PC-9 (cell line): ENCODE data around the gene OR10H4.

Experiments
- CTCF ChIP-seq: fragments of 200-600 bp; sonication (generic); conservative IDR thresholded peaks from 2 replicates; pipeline ENCODE4 v1.6.1; 2017; ENCODE audit warnings: mixed run types, antibody characterized with exemption, mild to moderate bottlenecking, moderate library complexity
- EZH2 ChIP-seq: fragments of 200-600 bp; sonication (generic); IDR thresholded peaks from 2 replicates; pipeline ENCODE4 v1.8.0; 2017; ENCODE audit warnings: antibody characterized with exemption, low read depth

- TF ChIP-seq CTCF, result no peak
- TF ChIP-seq EZH2, result no peak
Observed at GRCh38 chr19:15962319-15962718, 13.5 kb downstream of the OR10H4 start.
